HG03159 (cell line): ENCODE results near the gene SAP30BP.

ENCODE experiments used
- ATAC-seq: cut with Tn5 transposase; IDR thresholded peaks from one replicate; pipeline ENCODE4 v1.9.1; 2021; ENCODE audit warnings: mild to moderate bottlenecking, moderate library complexity; ENCODE audit not compliant: unreplicated experiment

Gene SAP30BP

DNA sequence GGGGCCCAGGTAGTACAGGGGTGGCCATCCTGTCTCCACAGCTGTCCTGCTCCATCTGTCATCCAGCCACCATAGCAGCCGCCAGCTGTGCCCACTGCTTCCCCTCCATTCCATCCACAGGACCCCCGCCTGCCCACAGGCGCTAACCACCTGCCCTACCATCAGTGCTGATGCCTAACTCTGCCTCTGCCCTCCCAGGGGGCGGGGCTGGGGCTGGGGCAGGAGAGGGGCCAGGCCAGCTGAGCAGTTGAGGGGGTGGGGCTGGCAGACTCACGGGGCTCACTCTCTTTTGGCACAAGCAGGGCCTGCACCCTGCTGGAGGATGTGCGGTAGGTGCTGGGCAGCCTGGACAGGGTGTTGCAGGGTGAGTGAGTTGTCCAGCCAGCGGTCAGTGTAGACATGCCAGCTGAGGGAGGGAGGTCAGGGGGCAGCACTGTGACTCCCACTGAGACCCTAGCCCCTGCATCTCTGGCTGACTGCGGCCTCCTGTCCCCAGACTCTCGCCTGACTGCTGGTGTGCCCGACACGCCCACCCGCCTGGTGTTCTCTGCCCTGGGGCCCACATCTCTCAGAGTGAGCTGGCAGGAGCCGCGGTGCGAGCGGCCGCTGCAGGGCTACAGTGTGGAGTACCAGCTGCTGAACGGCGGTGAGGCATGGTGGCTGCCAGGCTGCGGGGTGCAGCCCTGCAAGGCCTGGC is 88.2 kb downstream of the SAP30BP start:
- no peak for ATAC-seq

DNA sequence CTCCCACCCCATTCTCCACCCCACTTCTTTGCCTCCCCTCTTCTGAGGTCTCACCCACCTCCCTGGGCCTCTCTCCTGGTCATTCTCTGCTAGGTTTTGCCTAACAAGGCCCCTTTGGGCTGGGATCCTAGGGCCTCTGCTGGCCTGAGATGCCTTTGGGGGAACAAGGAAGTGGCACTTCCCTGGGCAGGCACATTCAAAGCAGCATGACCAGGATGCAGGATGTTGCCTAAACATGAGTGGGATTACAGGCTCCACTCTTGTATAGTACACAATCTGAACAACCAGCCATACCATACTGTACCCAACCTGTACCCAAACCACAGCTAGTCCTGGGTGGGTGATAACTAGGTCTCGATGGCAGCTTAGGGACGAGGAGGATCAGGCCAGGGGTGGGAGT is 88.9 kb downstream of the SAP30BP start:
- ATAC-seq = no peak

DNA sequence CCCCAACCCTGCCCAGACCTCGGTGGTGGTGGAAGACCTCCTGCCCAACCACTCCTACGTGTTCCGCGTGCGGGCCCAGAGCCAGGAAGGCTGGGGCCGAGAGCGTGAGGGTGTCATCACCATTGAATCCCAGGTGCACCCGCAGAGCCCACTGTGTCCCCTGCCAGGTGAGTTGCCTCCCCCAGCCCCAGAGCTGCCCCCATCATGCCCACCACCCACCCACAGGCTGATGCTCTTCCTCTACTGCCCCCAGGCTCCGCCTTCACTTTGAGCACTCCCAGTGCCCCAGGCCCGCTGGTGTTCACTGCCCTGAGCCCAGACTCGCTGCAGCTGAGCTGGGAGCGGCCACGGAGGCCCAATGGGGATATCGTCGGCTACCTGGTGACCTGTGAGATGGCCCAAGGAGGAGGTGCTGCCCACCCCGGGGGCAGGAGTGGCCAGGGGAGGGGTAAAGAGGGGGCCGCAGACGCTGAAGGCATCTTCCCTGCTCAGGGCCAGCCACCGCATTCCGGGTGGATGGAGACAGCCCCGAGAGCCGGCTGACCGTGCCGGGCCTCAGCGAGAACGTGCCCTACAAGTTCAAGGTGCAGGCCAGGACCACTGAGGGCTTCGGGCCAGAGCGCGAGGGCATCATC is 89.4 kb downstream of the SAP30BP start:
- ATAC-seq = no peak

DNA sequence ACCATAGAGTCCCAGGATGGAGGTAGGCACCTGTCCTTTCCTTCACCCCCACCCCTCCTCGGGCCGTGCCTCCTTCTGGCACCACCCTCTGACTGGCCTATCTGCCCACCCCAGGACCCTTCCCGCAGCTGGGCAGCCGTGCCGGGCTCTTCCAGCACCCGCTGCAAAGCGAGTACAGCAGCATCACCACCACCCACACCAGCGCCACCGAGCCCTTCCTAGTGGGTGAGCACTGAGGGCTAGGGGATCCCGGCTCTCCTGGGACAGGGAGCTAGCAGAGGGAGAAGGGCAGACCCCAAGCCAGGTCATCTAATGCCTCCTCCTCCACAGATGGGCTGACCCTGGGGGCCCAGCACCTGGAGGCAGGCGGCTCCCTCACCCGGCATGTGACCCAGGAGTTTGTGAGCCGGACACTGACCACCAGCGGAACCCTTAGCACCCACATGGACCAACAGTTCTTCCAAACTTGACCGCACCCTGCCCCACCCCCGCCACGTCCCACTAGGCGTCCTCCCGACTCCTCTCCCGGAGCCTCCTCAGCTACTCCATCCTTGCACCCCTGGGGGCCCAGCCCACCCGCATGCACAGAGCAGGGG is 90.0 kb downstream of the SAP30BP start:
- no peak for ATAC-seq
